HG03439 (cell line): ENCODE data around the gene CTBP2.

Source experiments
- ATAC-seq: cut with Tn5 transposase; IDR thresholded peaks from one replicate; pipeline ENCODE4 v1.9.1; 2021; ENCODE audit warnings: mild to moderate bottlenecking, moderate library complexity; ENCODE audit not compliant: unreplicated experiment

The CTBP2 gene

GRCh38 chr10:125032474-125033020 is 127.8 kb downstream of the CTBP2 start:
- no peak for ATAC-seq

GRCh38 chr10:125030567-125031197 is 129.7 kb downstream of the CTBP2 start:
- ATAC-seq, result no peak

- ATAC-seq, result no peak
Observed at GRCh38 chr10:125029584-125030242, 130.7 kb downstream of the CTBP2 start.

- no peak for ATAC-seq
Observed at GRCh38 chr10:125027871-125028869, 132.2 kb downstream of the CTBP2 start.

GRCh38 chr10:125026974-125027735 is 133.2 kb downstream of the CTBP2 start:
- no peak for ATAC-seq

- ATAC-seq, result no peak
Observed at GRCh38 chr10:125026036-125026931, 134.1 kb downstream of the CTBP2 start.

GRCh38 chr10:125025341-125025740 is 135.0 kb downstream of the CTBP2 start:
- ATAC-seq, result no peak

- no peak for ATAC-seq
Observed at GRCh38 chr10:125024497-125025234, 135.7 kb downstream of the CTBP2 start.

- no peak for ATAC-seq
Observed at GRCh38 chr10:125023862-125024496, 136.4 kb downstream of the CTBP2 start.

GRCh38 chr10:125023255-125023654 is 137.1 kb downstream of the CTBP2 start:
- no peak for ATAC-seq

- no peak for ATAC-seq
Observed at GRCh38 chr10:125022671-125023070, 137.7 kb downstream of the CTBP2 start.

GRCh38 chr10:125021686-125022344 is 138.5 kb downstream of the CTBP2 start:
- no peak for ATAC-seq

- no peak for ATAC-seq
Observed at GRCh38 chr10:125020871-125021270, 139.5 kb downstream of the CTBP2 start.

GRCh38 chr10:125020386-125020785 is 140.0 kb downstream of the CTBP2 start:
- ATAC-seq, result no peak

- no peak for ATAC-seq
Observed at GRCh38 chr10:125018576-125019143, 141.7 kb downstream of the CTBP2 start.

GRCh38 chr10:125017547-125018298 is 142.6 kb downstream of the CTBP2 start:
- ATAC-seq, result no peak
